Skin epidermis (tissue), 12 donors: ENCODE measurements around the gene CTNNBL1.

ENCODE experiments used
- H3K27ac ChIP-seq, 21 experiments: fragments of 200-600 bp; sonication (generic) in 11 of 21; one replicate each; pipeline ENCODE4 v1.5.0; 2020; ENCODE audit warnings: mild to moderate bottlenecking in 3 of 21, inconsistent platforms in 2 of 21, moderate library complexity in 2 of 21
- H3K4me3 ChIP-seq, 7 experiments: fragments of 200-600 bp; sonication (generic) in 2 of 7; one replicate each; pipeline ENCODE4 v1.5.0; 2020; ENCODE audit warnings: inconsistent platforms in 2 of 7, mild to moderate bottlenecking in 2 of 7, moderate library complexity in 1 of 7

The CTNNBL1 gene

DNA sequence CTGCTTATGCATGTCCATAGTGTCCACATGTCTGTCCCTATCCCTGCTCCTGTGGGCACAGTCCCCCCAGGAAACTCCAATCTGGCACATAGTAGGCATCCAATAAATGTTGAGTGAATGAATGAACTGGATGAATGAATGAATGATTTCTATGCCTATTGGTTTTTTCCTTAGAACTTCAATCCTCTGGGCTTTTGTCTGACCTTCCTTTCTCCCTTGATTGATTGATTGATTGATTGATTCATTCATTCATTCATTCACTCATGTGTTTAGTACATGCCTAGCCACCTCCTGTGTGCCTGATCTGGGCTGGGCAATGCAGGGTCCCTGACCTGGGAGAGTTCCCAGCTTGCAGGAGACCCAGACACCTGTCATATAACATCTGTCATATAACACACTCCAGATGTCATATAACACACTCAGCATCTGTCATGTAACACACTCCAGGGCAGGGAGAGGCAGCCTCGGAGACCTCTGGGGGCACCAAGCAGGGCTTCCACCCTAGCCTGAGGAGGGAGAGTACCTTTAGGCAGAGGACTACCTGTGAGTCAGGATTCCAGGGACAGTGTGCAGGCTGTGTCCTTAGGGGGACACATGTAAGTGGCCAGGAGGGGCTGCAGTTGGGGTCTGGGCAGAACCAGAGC, 227.0 kb downstream of the CTNNBL1 start:
- Histone ChIP-seq H3K27ac (no peak overlapping the region), H3K4me3 (no peak overlapping the region)

DNA sequence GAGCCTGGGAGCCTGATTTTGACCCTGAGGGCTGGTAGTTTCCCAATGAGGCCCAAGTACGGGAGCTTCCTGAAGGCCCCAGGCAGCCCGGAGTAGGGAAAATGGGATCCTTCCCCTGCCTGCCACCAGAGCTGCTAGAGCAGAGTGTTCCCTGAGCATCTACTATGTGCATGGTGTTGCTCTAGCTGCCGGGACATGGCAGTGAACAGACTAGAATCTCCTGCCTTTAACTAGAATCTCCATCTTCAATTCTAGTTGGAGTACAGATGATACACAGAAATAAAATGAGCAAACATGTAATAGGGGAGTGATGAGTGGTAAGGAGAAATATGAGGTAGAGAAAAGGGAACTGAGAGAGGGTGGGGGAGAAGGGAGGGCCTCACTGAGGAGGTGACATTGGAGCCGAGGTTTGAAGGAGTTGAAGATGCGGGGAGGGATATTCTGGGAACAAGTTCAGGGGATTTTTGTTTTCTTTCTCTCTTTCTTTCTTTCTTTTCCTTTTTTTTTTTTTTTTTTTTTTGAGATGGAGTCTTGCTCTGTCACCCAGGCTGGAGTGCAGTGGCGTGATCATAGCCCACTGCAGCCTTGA, 227.6 kb downstream of the CTNNBL1 start:
- no peak overlapping the region for H3K4me3 ChIP-seq
- H3K27ac ChIP-seq = no peak overlapping the region
